Activated naive CD4-positive, alpha-beta T cell treated with anti-CD3 and anti-CD28 coated beads, Interleukin-2, amount 50 U/mL, for 24 hours (primary cell): ENCODE measurements around the gene DENND1A.

Experiments
- H3K27ac Mint-ChIP-seq: one replicate; pipeline ENCODE4 v1.8.0; 2021; ENCODE audit warnings: mild to moderate bottlenecking, mixed read lengths
- H3K27me3 Mint-ChIP-seq: one replicate; pipeline ENCODE4 v1.8.0; 2021; ENCODE audit warnings: mixed read lengths
- H3K36me3 Mint-ChIP-seq: one replicate; pipeline ENCODE4 v1.8.0; 2021; ENCODE audit warnings: mixed read lengths
- H3K4me1 Mint-ChIP-seq: one replicate; pipeline ENCODE4 v1.8.0; 2021; ENCODE audit warnings: mixed read lengths
- H3K4me3 Mint-ChIP-seq: one replicate; pipeline ENCODE4 v1.8.0; 2021; ENCODE audit warnings: mild to moderate bottlenecking, mixed read lengths
- H3K9me3 Mint-ChIP-seq: one replicate; pipeline ENCODE4 v1.8.0; 2021; ENCODE audit warnings: mixed read lengths

Gene DENND1A

GRCh38 chr9:123460091-123460490 is 469.8 kb downstream of the DENND1A start:
- no peaks in the 10 kb centered on the region for H3K9me3 Mint-ChIP-seq
- H3K27ac Mint-ChIP-seq, result no peak overlapping the region
- no peaks in the 10 kb centered on the region for H3K4me1 Mint-ChIP-seq
- H3K4me3 Mint-ChIP-seq, result no peak overlapping the region
- peaks cover 11% of the 10 kb centered on the region for H3K36me3 Mint-ChIP-seq
- no peaks in the 10 kb centered on the region for H3K27me3 Mint-ChIP-seq

- no peak overlapping the region for H3K4me3 Mint-ChIP-seq
- no peaks in the 10 kb centered on the region for H3K27me3 Mint-ChIP-seq
- H3K4me1 Mint-ChIP-seq, result no peaks in the 10 kb centered on the region
- peaks cover 9% of the 10 kb centered on the region for H3K36me3 Mint-ChIP-seq
- H3K27ac Mint-ChIP-seq, result no peak overlapping the region
- H3K9me3 Mint-ChIP-seq, result no peaks in the 10 kb centered on the region
Measured at GRCh38 chr9:123457583-123457982, 472.3 kb downstream of the DENND1A start.

- Mint-ChIP-seq H3K4me3 (no peak overlapping the region), H3K27ac (no peak overlapping the region), H3K4me1 (no peaks in the 10 kb centered on the region), H3K36me3 (peaks cover 14% of the 10 kb centered on the region), H3K27me3 (no peaks in the 10 kb centered on the region), H3K9me3 (no peaks in the 10 kb centered on the region)
Measured at GRCh38 chr9:123456011-123456410, 473.9 kb downstream of the DENND1A start.

- no peak overlapping the region for H3K27ac Mint-ChIP-seq
- H3K27me3 Mint-ChIP-seq, result no peaks in the 10 kb centered on the region
- H3K4me1 Mint-ChIP-seq, result no peaks in the 10 kb centered on the region
- no peaks in the 10 kb centered on the region for H3K9me3 Mint-ChIP-seq
- no peak overlapping the region for H3K4me3 Mint-ChIP-seq
- peaks cover 20% of the 10 kb centered on the region for H3K36me3 Mint-ChIP-seq
Measured at GRCh38 chr9:123455187-123455586, 474.7 kb downstream of the DENND1A start.

GRCh38 chr9:123454361-123454760 is 475.6 kb downstream of the DENND1A start:
- Mint-ChIP-seq H3K4me3 (no peak overlapping the region), H3K27ac (no peak overlapping the region), H3K36me3 (peaks cover 20% of the 10 kb centered on the region), H3K4me1 (no peaks in the 10 kb centered on the region), H3K27me3 (no peaks in the 10 kb centered on the region), H3K9me3 (no peaks in the 10 kb centered on the region)

- H3K27me3 Mint-ChIP-seq, result no peaks in the 10 kb centered on the region
- no peak overlapping the region for H3K4me3 Mint-ChIP-seq
- no peaks in the 10 kb centered on the region for H3K4me1 Mint-ChIP-seq
- H3K9me3 Mint-ChIP-seq, result no peaks in the 10 kb centered on the region
- no peak overlapping the region for H3K27ac Mint-ChIP-seq
- peaks cover 20% of the 10 kb centered on the region for H3K36me3 Mint-ChIP-seq
Measured at GRCh38 chr9:123453831-123454321, 476.1 kb downstream of the DENND1A start.

- no peaks in the 10 kb centered on the region for H3K27me3 Mint-ChIP-seq
- no peak overlapping the region for H3K27ac Mint-ChIP-seq
- no peaks in the 10 kb centered on the region for H3K9me3 Mint-ChIP-seq
- peaks cover 20% of the 10 kb centered on the region for H3K36me3 Mint-ChIP-seq
- no peaks in the 10 kb centered on the region for H3K4me1 Mint-ChIP-seq
- H3K4me3 Mint-ChIP-seq, result no peak overlapping the region
Measured at GRCh38 chr9:123453076-123453667, 476.8 kb downstream of the DENND1A start.

GRCh38 chr9:123450996-123451395 is 478.9 kb downstream of the DENND1A start:
- Mint-ChIP-seq H3K36me3 (peaks cover 29% of the 10 kb centered on the region), H3K27me3 (no peaks in the 10 kb centered on the region), H3K27ac (no peak overlapping the region), H3K4me1 (no peaks in the 10 kb centered on the region), H3K9me3 (no peaks in the 10 kb centered on the region), H3K4me3 (no peak overlapping the region)

GRCh38 chr9:123450098-123450770 is 479.7 kb downstream of the DENND1A start:
- no peaks in the 10 kb centered on the region for H3K9me3 Mint-ChIP-seq
- H3K27ac Mint-ChIP-seq, result no peak overlapping the region
- peaks cover 26% of the 10 kb centered on the region for H3K36me3 Mint-ChIP-seq
- no peaks in the 10 kb centered on the region for H3K4me1 Mint-ChIP-seq
- no peaks in the 10 kb centered on the region for H3K27me3 Mint-ChIP-seq
- no peak overlapping the region for H3K4me3 Mint-ChIP-seq

GRCh38 chr9:123447934-123448646 is 481.8 kb downstream of the DENND1A start:
- Mint-ChIP-seq H3K9me3 (no peaks in the 10 kb centered on the region), H3K36me3 (peaks cover 25% of the 10 kb centered on the region), H3K27ac (no peak overlapping the region), H3K27me3 (no peaks in the 10 kb centered on the region), H3K4me3 (no peak overlapping the region), H3K4me1 (no peaks in the 10 kb centered on the region)

- Mint-ChIP-seq H3K9me3 (no peaks in the 10 kb centered on the region), H3K27me3 (no peaks in the 10 kb centered on the region), H3K36me3 (peaks cover 21% of the 10 kb centered on the region), H3K27ac (no peak overlapping the region), H3K4me1 (no peaks in the 10 kb centered on the region), H3K4me3 (no peak overlapping the region)
Measured at GRCh38 chr9:123445981-123446610, 483.8 kb downstream of the DENND1A start.

GRCh38 chr9:123445116-123445515 is 484.8 kb downstream of the DENND1A start:
- Mint-ChIP-seq H3K36me3 (peaks cover 14% of the 10 kb centered on the region), H3K27me3 (no peaks in the 10 kb centered on the region), H3K27ac (no peak overlapping the region), H3K4me3 (no peak overlapping the region), H3K4me1 (no peaks in the 10 kb centered on the region), H3K9me3 (no peaks in the 10 kb centered on the region)

GRCh38 chr9:123441769-123442168 is 488.2 kb downstream of the DENND1A start:
- no peaks in the 10 kb centered on the region for H3K9me3 Mint-ChIP-seq
- peaks cover 17% of the 10 kb centered on the region for H3K36me3 Mint-ChIP-seq
- H3K4me1 Mint-ChIP-seq, result no peaks in the 10 kb centered on the region
- H3K4me3 Mint-ChIP-seq, result no peak overlapping the region
- no peak overlapping the region for H3K27ac Mint-ChIP-seq
- no peaks in the 10 kb centered on the region for H3K27me3 Mint-ChIP-seq

- no peaks in the 10 kb centered on the region for H3K9me3 Mint-ChIP-seq
- no peaks in the 10 kb centered on the region for H3K4me1 Mint-ChIP-seq
- no peak overlapping the region for H3K27ac Mint-ChIP-seq
- peaks cover 14% of the 10 kb centered on the region for H3K36me3 Mint-ChIP-seq
- no peak overlapping the region for H3K4me3 Mint-ChIP-seq
- H3K27me3 Mint-ChIP-seq, result no peaks in the 10 kb centered on the region
Measured at GRCh38 chr9:123440256-123440655, 489.7 kb downstream of the DENND1A start.

GRCh38 chr9:123438821-123439220 is 491.1 kb downstream of the DENND1A start:
- no peak overlapping the region for H3K4me3 Mint-ChIP-seq
- no peaks in the 10 kb centered on the region for H3K4me1 Mint-ChIP-seq
- no peaks in the 10 kb centered on the region for H3K9me3 Mint-ChIP-seq
- peaks cover 17% of the 10 kb centered on the region for H3K36me3 Mint-ChIP-seq
- no peaks in the 10 kb centered on the region for H3K27me3 Mint-ChIP-seq
- no peak overlapping the region for H3K27ac Mint-ChIP-seq

GRCh38 chr9:123438321-123438720 is 491.6 kb downstream of the DENND1A start:
- no peak overlapping the region for H3K4me3 Mint-ChIP-seq
- no peaks in the 10 kb centered on the region for H3K4me1 Mint-ChIP-seq
- no peaks in the 10 kb centered on the region for H3K9me3 Mint-ChIP-seq
- no peaks in the 10 kb centered on the region for H3K27me3 Mint-ChIP-seq
- H3K36me3 Mint-ChIP-seq, result peaks cover 19% of the 10 kb centered on the region
- H3K27ac Mint-ChIP-seq, result no peak overlapping the region
